Lung (tissue), 12 donors: ENCODE results near the gene HDAC2. TPM values are rescaled to one million over a fixed set of nuclear protein-coding genes. Genes with fewer than 3 reads are reported as not detected.

Source experiments
- ATAC-seq: fragments of 200-7000 bp; cut with Tn5 transposase; one replicate; pipeline ENCODE4 v1.9.1; 2020; ENCODE audit warnings: moderate number of reproducible peaks; ENCODE audit not compliant: insufficient read depth, low FRiP score
- DNase-seq, 3 donors: peaks; one replicate each; pipeline ENCODE4 v3.0.0-alpha.2; 2013 to 2017
- H3K27ac ChIP-seq, 2 donors: one replicate each; pipeline ENCODE4 v1.5.1; 2013; ENCODE audit warnings: mild to moderate bottlenecking in 2 of 2, moderate library complexity in 2 of 2, control low read depth in 1 of 2, inconsistent platforms in 1 of 2, low read depth in 1 of 2, low read length in 1 of 2
- H3K27me3 ChIP-seq, 3 donors: one replicate each; pipeline ENCODE4 v1.5.1; 2013; ENCODE audit warnings: low read length in 2 of 3; ENCODE audit not compliant: control insufficient read depth in 3 of 3, insufficient read depth in 3 of 3
- H3K36me3 ChIP-seq, 4 donors: one replicate each; pipeline ENCODE4 v1.5.1; 2013; ENCODE audit warnings: low read length in 4 of 4, mild to moderate bottlenecking in 1 of 4, moderate library complexity in 1 of 4; ENCODE audit not compliant: control insufficient read depth in 4 of 4, insufficient read depth in 4 of 4
- H3K4me1 ChIP-seq, 5 donors: one replicate each; pipeline ENCODE4 v1.5.1; 2013; ENCODE audit warnings: low read length in 5 of 5, mild to moderate bottlenecking in 2 of 5, moderate library complexity in 1 of 5; ENCODE audit not compliant: control insufficient read depth in 5 of 5, insufficient read depth in 5 of 5
- H3K4me3 ChIP-seq: one replicate; pipeline ENCODE4 v1.5.1; 2013; ENCODE audit warnings: mild to moderate bottlenecking, control low read depth, moderate library complexity
- H3K9ac ChIP-seq, 2 donors: one replicate each; pipeline ENCODE4 v1.5.1; 2013; ENCODE audit warnings: low read length in 2 of 2, control low read depth in 1 of 2; ENCODE audit not compliant: insufficient read depth in 1 of 2
- H3K9me3 ChIP-seq, 4 donors: one replicate each; pipeline ENCODE4 v1.5.1; 2013; ENCODE audit warnings: low read length in 3 of 4, mild to moderate bottlenecking in 1 of 4, moderate library complexity in 1 of 4; ENCODE audit not compliant: control insufficient read depth in 4 of 4, insufficient read depth in 3 of 4
- CTCF ChIP-seq: IDR thresholded peaks from 2 replicates; pipeline ENCODE4 v1.5.1; 2012; ENCODE audit warnings: mild to moderate bottlenecking; ENCODE audit errors: control extremely low read depth, extremely low read depth
- WGBS, 2 donors: extraction: QIAGEN DNeasy Blood & Tissue Kit; methylation state at CpG; one replicate each; pipeline ENCODE4 v1.1.7; 2013; 5-methylcytosine and 5-hydroxymethylcytosine counted together
- polyA plus RNA-seq, 2 donors: library from polyadenylated mRNA; stranded (reverse); fragments of 200-250 nt; gene quantifications; one replicate each; pipeline ENCODE4 v1.2.1, GENCODE V29; 2013
- total RNA-seq, 2 donors: library from RNA; depleted of rRNA in 1 of 2; stranded (reverse); fragments of >200 nt in 1 of 2; gene quantifications; one replicate each; pipeline ENCODE4 v1.2.1, GENCODE V29; 2014 to 2021
- donor health status: control.
- donor health status: control.
- donor health status: Bipolar disorder and iron deficiency.
- donor health status: healthy.
- donor health status: DM: yes; HTN: yes; CAD: no.

The HDAC2 gene
- total and polyA plus RNA-seq, 4 donors: 48.2 to 113 (median 61.4) TPM

- Histone ChIP-seq H3K4me3 (no peak overlapping the region), H3K9ac (no peak overlapping the region), H3K4me1 (peaks cover 0 to 12% (median 0%) of the 10 kb centered on the region in 5 donors), H3K9me3 (no peaks in the 10 kb centered on the region), H3K27ac (no peak overlapping the region), H3K36me3 (no peaks in the 10 kb centered on the region), H3K27me3 (no peaks in the 10 kb centered on the region)
- 91 to 97% methylated on average over 2 of the region's 2 CpGs for WGBS, 2 donors
- no peak for ATAC-seq
- no peak for DNase-seq
- no peak for TF ChIP-seq CTCF
Measured at GRCh38 chr6:113901482-113901881, 69.5 kb downstream of the HDAC2 start.

- Histone ChIP-seq H3K9me3 (peaks cover 0 to 4% (median 1%) of the 10 kb centered on the region in 4 donors), H3K27me3 (no peaks in the 10 kb centered on the region), H3K9ac (no peak overlapping the region), H3K4me1 (no peaks in the 10 kb centered on the region), H3K4me3 (no peak overlapping the region), H3K36me3 (no peaks in the 10 kb centered on the region), H3K27ac (no peak overlapping the region)
- 69 to 70% methylated on average over 6 of the region's 6 CpGs for WGBS, 2 donors
- DNase-seq (no peak), ATAC-seq (no peak)
- TF ChIP-seq CTCF: no peak
Measured at GRCh38 chr6:113894712-113895674, 76.0 kb downstream of the HDAC2 start.

- 78 to 84% methylated on average over 3 of the region's 3 CpGs for WGBS, 2 donors
- Histone ChIP-seq H3K4me1 (no peaks in the 10 kb centered on the region), H3K9ac (no peak overlapping the region), H3K36me3 (no peaks in the 10 kb centered on the region), H3K9me3 (peaks cover 0 to 4% (median 1%) of the 10 kb centered on the region in 4 donors), H3K4me3 (no peak overlapping the region), H3K27me3 (no peaks in the 10 kb centered on the region), H3K27ac (no peak overlapping the region)
- DNase-seq: no peak
- TF ChIP-seq CTCF: no peak
- no peak for ATAC-seq
Measured at GRCh38 chr6:113893866-113894265, 77.1 kb downstream of the HDAC2 start.
